Esophagus muscularis mucosa (tissue), 4 donors: ENCODE measurements around the gene FKBP2. TPM values are rescaled to one million over a fixed set of nuclear protein-coding genes. Genes with fewer than 3 reads are reported as not detected.

ENCODE experiments used
- DNase-seq: peaks from one replicate; pipeline ENCODE4 v3.0.0-alpha.2; 2017; ENCODE audit errors: extremely low spot score
- H3K27ac ChIP-seq, 4 donors: fragments of 200-600 bp; sonication (generic); replicated peaks in 1 of 4; 1 replicate in 3 of 4; 2 replicates in 1 of 4; pipeline ENCODE4 v1.5.1; 2016 to 2019; ENCODE audit warnings: mild to moderate bottlenecking in 1 of 4
- H3K27me3 ChIP-seq, 4 donors: fragments of 200-600 bp; sonication (generic); one replicate each; pipeline versions ENCODE4 v1.5.1 to v1.6.0; 2016 to 2019
- H3K36me3 ChIP-seq, 4 donors: fragments of 200-600 bp; sonication (generic); one replicate each; pipeline ENCODE4 v1.5.1; 2016 to 2019
- H3K4me1 ChIP-seq, 4 donors: fragments of 200-600 bp; sonication (generic); one replicate each; pipeline ENCODE4 v1.5.1; 2016 to 2019
- H3K4me3 ChIP-seq, 4 donors: fragments of 200-600 bp; sonication (generic); 1 replicate in 2 of 4; 2 replicates in 2 of 4; pipeline ENCODE4 v1.5.1; 2016 to 2019; ENCODE audit warnings: mild to moderate bottlenecking in 4 of 4, moderate library complexity in 1 of 4
- H3K9me3 ChIP-seq, 4 donors: fragments of 200-600 bp; sonication (generic); 1 replicate in 3 of 4; 2 replicates in 1 of 4; pipeline ENCODE4 v1.5.1; 2016 to 2019
- CTCF ChIP-seq, 3 experiments: fragments of 200-600 bp in 2 of 3; fragments of 450-650 bp in 1 of 3; sonication (generic) in 2 of 3; IDR thresholded peaks; one replicate each; pipeline ENCODE4 v1.5.1; 2017 to 2019; ENCODE audit warnings: antibody characterized with exemption in 3 of 3, mild to moderate bottlenecking in 2 of 3, moderate library complexity in 1 of 3
- EP300 ChIP-seq: sonication (generic); formaldehyde crosslinking; IDR thresholded peaks from one replicate; pipeline ENCODE4 v1.6.1; 2017; ENCODE audit warnings: antibody characterized with exemption
- POLR2A ChIP-seq: fragments of 450-650 bp; IDR thresholded peaks from one replicate; pipeline ENCODE4 v1.6.1; 2017; ENCODE audit warnings: antibody characterized with exemption, moderate library complexity, mild to moderate bottlenecking, low read depth
- POLR2AphosphoS5 ChIP-seq, 2 donors: sonication (generic); formaldehyde crosslinking; IDR thresholded peaks; one replicate each; pipeline ENCODE4 v1.6.1; 2017; ENCODE audit warnings: antibody characterized with exemption in 2 of 2
- WGBS: methylation state at CpG from one replicate; pipeline ENCODE4 v1.1.5; 2018; 5-methylcytosine and 5-hydroxymethylcytosine counted together
- intact Hi-C: fragments of 100-400 bp; cut with DNase I; formaldehyde crosslinking; loops from one replicate; pipeline ENCODE4 v1.15.1; 2023
- total RNA-seq, 4 donors: library from RNA; depleted of rRNA; stranded (reverse); fragments of >200 nt; gene quantifications; one replicate each; pipeline versions ENCODE4 v1.1.0 to v1.2.1, GENCODE V29; 2016

FKBP2 gene
- total RNA-seq, 4 donors from 2014 or later: 49.0 to 87.8 (median 65.5) TPM

- Histone ChIP-seq H3K4me1 (peaks cover 0 to 4% (median 2%) of the 10 kb centered on the region in 4 donors), H3K4me3 (no peak overlapping the region), H3K36me3 (peaks cover 47 to 98% (median 95%) of the 10 kb centered on the region in 4 donors), H3K9me3 (no peaks in the 10 kb centered on the region), H3K27ac (no peak overlapping the region), H3K27me3 (no peaks in the 10 kb centered on the region)
- DNase-seq: no peak
- TF ChIP-seq CTCF (IDR thresholded peaks at IDR 0.05): no peak
- TF ChIP-seq EP300: no peak
- TF ChIP-seq POLR2A: no peak
- no peak for TF ChIP-seq POLR2AphosphoS5 (IDR thresholded peaks at IDR 0.05)
- 98% methylated on average over 5 of the region's 6 CpGs for WGBS
- intact Hi-C loops: no loop called here
These were observed 19.3 kb downstream of the FKBP2 start for GRCh38 chr11:64260147-64260708.

- peaks cover 33 to 98% (median 95%) of the 10 kb centered on the region in 4 donors for H3K36me3 ChIP-seq
- no peak for TF ChIP-seq POLR2AphosphoS5 (IDR thresholded peaks at IDR 0.05)
- no peak for TF ChIP-seq CTCF (IDR thresholded peaks at IDR 0.05)
These were observed 20.7 kb downstream of the FKBP2 start for GRCh38 chr11:64261556-64262080.

DNA sequence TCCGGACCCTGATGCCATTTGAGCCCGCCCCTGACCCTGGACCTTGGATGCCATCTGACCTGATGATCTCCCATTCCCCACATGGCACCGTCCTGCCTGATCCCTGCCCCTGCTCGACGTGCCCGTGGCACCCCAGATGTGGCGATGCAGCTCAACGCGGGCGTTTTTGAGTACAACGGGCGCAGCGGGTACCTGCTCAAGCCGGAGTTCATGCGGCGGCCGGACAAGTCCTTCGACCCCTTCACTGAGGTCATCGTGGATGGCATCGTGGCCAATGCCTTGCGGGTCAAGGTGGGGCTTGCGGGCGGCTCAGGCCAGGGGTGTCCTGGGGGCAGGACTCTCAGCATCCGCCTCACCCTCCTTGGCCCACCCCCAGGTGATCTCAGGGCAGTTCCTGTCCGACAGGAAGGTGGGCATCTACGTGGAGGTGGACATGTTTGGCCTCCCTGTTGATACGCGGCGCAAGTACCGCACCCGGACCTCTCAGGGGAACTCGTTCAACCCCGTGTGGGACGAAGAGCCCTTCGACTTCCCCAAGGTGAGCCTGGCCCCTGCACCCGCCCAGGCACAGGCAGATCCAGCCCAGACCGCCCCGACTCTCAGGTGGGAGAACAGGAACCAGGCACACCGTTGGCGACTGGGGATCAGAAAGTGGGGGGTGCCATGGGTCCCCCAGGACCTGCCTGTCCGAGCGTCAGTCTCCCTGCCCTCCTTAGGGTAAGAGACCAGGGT lies 21.5 kb downstream of the FKBP2 start:
- Histone ChIP-seq H3K36me3 (peaks cover 32 to 97% (median 94%) of the 10 kb centered on the region in 4 donors), H3K27me3 (no peaks in the 10 kb centered on the region), H3K27ac (no peak overlapping the region), H3K4me1 (peaks cover 5 to 6% (median 6%) of the 10 kb centered on the region in 4 donors), H3K9me3 (no peaks in the 10 kb centered on the region), H3K4me3 (no peak overlapping the region)
- 92% methylated on average over 8 of the region's 42 CpGs for WGBS
- intact Hi-C loops: no loop called here
- no peak for TF ChIP-seq CTCF (IDR thresholded peaks at IDR 0.05)
- no peak for TF ChIP-seq EP300
- no peak for TF ChIP-seq POLR2A
- TF ChIP-seq POLR2AphosphoS5 (IDR thresholded peaks at IDR 0.05): no peak
- no peak for DNase-seq

More at GRCh38 chr11:64261556-64262080, 20.7 kb downstream of the FKBP2 start:
- H3K4me3 ChIP-seq: no peak overlapping the region
- no peak overlapping the region for H3K27ac ChIP-seq
- H3K4me1 ChIP-seq: no peaks in the 10 kb centered on the region
- 94% methylated on average over 6 of the region's 18 CpGs for WGBS
- no peak for DNase-seq
- no peaks in the 10 kb centered on the region for H3K9me3 ChIP-seq
- intact Hi-C loops: no loop called here
- no peaks in the 10 kb centered on the region for H3K27me3 ChIP-seq

GRCh38 chr11:64263021-64263946 lies 22.4 kb downstream of the FKBP2 start:
- Histone ChIP-seq H3K9me3 (no peaks in the 10 kb centered on the region), H3K4me1 (peaks cover 14 to 15% (median 14%) of the 10 kb centered on the region in 4 donors), H3K4me3 (no peak overlapping the region), H3K27ac (no peak overlapping the region), H3K27me3 (no peaks in the 10 kb centered on the region), H3K36me3 (peaks cover 32 to 89% (median 87%) of the 10 kb centered on the region in 4 donors)
- no peak for TF ChIP-seq CTCF (IDR thresholded peaks at IDR 0.05)
- no peak for TF ChIP-seq POLR2AphosphoS5 (IDR thresholded peaks at IDR 0.05)
- TF ChIP-seq POLR2A: no peak
- TF ChIP-seq EP300: no peak
- intact Hi-C loops: no loop called here
- DNase-seq: no peak
- 61% methylated on average over 6 of the region's 29 CpGs for WGBS
